ENCODE results near the gene DCXR.
A peak's percentile ranks its signal among the peaks of the same experiment; 100 is the strongest.

Gene DCXR

GRCh38 chr17:82036634-82037091, 834 bp downstream of the DCXR start:
- no peak for DNase-seq

DNA sequence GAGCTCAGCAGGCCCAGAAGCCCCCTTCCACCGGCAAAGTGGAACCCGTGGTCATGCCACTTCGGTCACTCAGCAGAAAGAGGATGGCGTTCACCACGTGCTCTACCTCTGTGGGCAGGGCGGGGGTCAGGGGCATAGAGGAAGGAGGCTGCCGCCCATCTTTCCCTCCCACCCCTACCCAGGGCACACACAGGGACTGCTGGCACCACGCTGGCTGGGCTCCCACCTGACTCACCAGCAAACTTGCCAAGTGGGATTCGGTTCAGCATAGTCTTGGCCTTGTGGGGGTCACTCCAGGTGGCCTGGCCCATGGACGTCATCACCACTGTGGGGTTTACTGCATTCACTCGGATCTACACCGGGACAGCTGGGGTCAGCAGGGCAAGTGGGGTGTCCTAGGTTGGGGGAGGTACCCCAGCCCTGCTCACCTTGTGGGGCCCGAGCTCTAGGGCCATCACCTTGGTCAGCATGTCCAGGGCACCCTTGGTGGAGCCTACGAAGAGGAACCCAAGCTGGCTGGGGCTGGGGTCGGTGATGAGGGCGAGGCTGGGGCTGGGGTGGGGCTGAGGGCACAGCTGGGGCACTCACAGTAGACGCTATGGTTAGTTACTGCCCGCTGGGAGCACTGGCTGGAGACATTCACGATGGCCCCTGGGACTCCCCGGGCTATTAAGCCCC, 1.4 kb downstream of the DCXR start:
- DNase-seq, result no peak

GRCh38 chr17:82035488-82035887, 2.0 kb downstream of the DCXR start:
- no peak for DNase-seq

DNA sequence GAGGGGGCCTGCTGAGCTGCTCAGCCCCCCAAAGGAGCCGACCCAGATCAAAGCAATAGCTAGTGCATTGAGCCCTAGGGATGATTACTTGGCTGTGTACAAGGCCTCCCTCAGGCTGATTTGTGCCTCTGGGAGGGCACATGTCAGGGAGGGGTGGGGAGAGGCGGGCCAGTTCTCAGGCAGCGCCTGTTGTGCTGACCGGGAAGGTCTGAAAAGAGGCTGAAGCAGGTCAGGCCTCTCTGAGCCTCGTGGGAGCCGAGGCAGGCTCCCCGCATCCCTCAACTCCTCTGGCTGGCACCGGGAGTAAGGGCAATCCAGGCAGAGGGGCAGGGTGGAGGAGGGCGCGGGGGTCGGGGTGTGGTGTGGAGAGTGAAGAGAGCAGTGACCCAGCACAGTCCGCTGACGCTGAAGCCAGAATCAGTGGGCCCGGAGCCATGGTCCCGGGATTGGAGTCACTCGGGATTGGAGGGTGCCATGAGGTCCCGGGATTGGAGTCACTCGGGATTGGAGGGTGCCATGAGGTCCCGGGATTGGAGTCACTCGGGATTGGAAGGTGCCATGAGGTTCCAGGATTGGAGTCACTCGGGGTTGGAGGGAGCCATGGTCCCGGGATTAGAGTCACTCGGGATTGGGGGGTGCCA, 3.0 kb downstream of the DCXR start:
- DNase-seq, result no peak

- no peak for DNase-seq
Observed at GRCh38 chr17:82033359-82034085, 4.0 kb downstream of the DCXR start.

GRCh38 chr17:82031885-82032627, 5.4 kb downstream of the DCXR start:
- DNase-seq, result no peak

- no peak for DNase-seq
Observed at GRCh38 chr17:82031303-82031884, 6.1 kb downstream of the DCXR start, which contains the start of gene RAC3. Gene RAC3 (plus strand): TSS chr17:82031678. CDS start chr17:82031762, 84 bp downstream.

DNA sequence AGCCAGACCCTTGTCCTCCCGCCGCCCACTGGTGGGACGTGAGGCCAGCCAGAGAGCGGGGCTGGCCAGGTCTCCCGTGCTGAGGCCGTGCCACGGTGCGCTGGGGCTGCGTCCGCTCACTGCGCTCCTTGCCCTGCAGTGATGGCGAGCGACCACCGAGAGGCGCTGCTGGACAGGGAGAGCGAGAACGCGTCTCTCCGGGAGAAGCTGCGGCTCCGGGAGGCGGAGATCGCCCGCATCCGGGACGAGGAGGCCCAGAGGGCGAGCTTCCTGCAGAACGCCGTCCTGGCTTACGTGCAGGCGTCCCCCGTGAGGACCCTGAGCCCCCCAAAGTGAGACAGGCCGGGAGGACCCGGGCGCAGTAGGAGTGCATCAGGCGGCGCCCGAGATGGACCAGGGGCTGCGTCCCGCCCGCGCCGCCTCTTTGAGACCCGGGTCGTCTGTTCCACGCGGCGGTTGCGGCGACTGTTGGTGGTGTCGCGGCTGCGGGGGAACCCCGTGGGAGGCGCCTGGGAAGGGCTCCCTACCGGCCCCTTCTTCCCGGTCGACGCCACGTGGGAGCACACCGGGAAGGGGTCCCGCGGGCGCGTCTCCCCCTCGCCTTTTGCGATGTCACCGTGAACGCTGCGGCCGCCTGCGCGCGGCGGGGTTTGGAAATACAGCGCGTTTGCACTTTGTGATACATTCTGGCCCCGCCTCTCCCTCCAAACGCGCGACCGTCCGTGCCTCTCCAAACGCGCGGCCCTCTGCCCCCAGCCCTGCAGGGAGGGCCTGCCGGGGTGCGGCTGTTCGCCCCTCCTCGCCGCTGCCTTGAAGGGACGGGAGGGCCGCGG, 6.8 kb downstream of the DCXR start:
- DNase-seq, result no peak

- DNase-seq, result no peak
Observed at GRCh38 chr17:82029990-82030469, 7.5 kb downstream of the DCXR start.

GRCh38 chr17:82029391-82029790, 8.1 kb downstream of the DCXR start:
- DNase-seq, result no peak

DNA sequence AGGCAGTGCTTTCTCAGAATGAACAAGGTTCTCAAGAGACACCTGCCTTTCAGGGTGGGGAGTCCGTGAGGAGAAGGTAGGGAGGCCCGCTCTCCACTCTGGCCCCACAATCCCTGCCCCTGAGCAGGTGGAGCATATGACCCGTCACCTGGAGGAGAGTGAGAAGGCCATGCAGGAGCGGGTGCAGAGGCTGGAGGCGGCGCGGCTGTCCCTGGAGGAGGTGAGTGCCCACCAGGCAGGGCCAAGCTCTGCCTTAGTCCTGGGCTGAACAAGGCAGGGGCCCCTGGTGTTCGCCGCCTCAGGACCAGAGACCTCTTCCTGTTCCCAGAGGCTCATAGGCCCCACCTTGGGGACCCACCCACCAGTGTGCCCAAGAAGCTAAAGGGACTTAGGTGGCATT, 8.5 kb downstream of the DCXR start:
- no peak for DNase-seq

GRCh38 chr17:82028246-82028645, 9.3 kb downstream of the DCXR start:
- DNase-seq, result no peak

- no peak for DNase-seq
Observed at GRCh38 chr17:82025401-82026107, 11.9 kb downstream of the DCXR start.

DNA sequence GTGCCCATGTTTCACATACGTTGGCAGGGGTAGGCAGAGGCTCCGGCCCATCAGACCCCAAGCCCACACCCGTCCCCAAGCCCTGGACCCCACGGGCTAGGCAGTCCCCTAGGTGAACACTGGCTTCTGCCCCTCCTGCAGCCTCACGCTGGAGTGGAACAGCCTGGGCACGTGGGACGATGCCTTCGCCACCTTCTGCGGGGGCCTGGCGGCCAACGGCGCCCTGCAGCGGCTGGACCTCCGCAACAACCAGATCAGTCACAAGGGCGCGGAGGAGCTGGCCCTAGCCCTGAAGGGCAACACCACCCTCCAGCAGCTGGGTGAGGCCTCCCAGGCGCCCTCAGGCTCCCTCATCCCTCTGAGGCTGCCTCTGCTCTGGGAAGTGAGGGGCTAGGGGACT, 12.6 kb downstream of the DCXR start:
- DNase-seq, result no peak

DNA sequence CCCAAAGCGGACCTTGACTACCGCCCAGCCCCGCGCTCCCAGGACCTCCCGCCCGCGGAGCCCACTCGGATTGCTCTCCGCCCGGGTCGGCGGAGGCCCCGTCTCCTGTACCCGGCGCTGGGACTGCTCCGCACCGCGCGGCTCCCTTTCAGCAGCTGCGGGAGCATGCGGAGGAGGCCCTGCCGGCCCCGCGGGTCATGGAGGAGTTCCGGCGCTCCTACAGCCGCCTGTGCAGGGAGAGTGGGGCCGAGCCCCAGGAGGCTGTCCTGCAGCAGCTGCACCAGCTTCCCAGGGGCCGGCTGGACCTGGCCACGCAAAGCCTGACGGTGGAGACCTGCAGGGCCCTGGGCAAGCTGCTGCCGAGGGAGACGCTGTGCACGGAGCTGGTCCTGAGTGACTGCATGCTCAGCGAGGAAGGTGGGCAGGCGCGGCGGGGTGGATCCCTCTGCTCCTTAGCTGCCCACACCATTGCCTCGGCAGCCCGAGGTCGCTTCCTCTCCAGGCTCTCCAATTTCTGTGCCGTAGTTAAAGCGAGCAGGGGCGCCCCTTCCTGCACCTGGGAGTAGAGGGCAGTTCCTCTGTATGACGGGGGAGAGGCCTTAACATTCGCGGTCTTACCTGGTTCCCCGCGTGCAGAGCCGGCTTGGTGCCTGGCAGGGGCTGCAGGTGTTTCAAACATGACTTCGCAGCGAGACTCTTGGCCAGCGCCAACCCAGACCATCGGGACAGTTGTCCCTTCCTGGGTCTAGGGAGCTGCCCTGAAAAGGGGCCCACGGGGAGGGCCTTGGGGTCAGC, 13.9 kb downstream of the DCXR start:
- no peak for DNase-seq

DNA sequence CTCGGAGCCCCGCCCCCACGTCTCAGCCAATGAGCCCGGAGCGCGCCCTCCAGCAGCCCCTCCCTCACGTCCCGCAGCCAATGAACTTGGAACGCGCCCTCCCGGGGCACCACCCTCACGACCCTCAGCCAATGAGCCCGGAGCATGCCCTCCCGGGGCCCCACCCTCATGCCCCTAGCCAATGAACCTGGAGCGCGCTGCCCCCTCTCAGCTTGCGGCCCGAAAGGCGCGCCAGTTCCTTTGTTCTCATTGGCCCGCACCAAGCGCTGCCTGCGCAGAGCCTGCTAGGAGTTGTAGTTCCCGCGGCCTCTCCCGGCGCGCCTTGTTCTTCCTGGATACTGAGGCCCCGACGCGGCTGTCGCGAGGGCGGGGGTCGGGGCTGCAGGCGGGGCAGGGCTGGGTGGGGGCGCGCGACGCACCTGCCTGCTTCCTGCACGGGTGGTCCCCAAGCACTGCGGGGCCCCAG, 14.5 kb downstream of the DCXR start, which contains the start of gene LRRC45:
Gene LRRC45 (plus strand): TSS at position 325 of the 466 bp plus-strand sequence. CDS start 339 bp downstream, outside the sequence.
- DNase-seq, result peak; percentile 100

GRCh38 chr17:82022310-82022980, 15.1 kb downstream of the DCXR start, which contains the start of gene CENPX:
Gene CENPX (minus strand): TSS chr17:82022878. CDS start chr17:82022861, 17 bp downstream.
- no peak for DNase-seq

DNA sequence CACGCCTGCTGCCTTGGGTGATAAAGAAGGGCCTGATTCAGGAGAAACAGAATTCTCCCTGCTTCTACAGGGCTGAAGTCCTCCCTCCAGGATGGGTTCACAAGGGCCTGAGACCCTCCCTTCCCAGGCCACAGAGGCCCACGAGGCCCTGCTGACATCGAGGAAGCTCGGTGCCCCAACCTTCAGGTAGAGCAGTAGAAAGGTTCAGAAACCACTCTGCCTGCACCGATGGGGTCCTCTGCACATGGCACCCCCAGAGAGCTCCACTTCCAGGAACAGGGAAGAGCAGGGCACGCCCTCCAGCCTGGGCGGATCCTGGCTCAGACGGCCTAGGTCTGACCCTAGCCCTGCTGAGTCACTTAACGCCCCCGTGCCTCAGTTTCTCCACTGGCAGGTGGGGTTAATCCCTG, 15.6 kb downstream of the DCXR start:
- DNase-seq, result no peak
